ENCODE results near the gene NCK1.
"Not testable (repeated sequence)": the region's sequence is repeated elsewhere in the genome, so short reads cannot be mapped to it uniquely, and the experiment has no call there.

NCK1 gene

GRCh38 chr3:136960838-136961836 is 99.1 kb downstream of the NCK1 start:
- intact Hi-C loops (cut with DNase I) = no loop called here
- DNase-seq = no peak

GRCh38 chr3:136962927-136963326 is 100.9 kb downstream of the NCK1 start:
- intact Hi-C loops (cut with DNase I) = no loop called here

GRCh38 chr3:136969539-136969938 is 107.5 kb downstream of the NCK1 start:
- DNase-seq; intact Hi-C loops (cut with DNase I): not testable (repeated sequence)

More at GRCh38 chr3:136962927-136963326, 100.9 kb downstream of the NCK1 start:
- no peak for DNase-seq

GRCh38 chr3:136973352-136973751 is 111.3 kb downstream of the NCK1 start:
- intact Hi-C loops (cut with DNase I) = no loop called here
- DNase-seq = no peak

- intact Hi-C loops (cut with DNase I) = no loop called here
- no peak for DNase-seq
Observed at GRCh38 chr3:136974670-136975069, 112.7 kb downstream of the NCK1 start.

- no peak for DNase-seq
- intact Hi-C loops (cut with DNase I) = no loop called here
Observed at GRCh38 chr3:136979204-136979603, 117.2 kb downstream of the NCK1 start.

- intact Hi-C loops (cut with DNase I) = no loop called here
- DNase-seq = no peak
Observed at GRCh38 chr3:136979684-136980083, 117.7 kb downstream of the NCK1 start.

- intact Hi-C loops (cut with DNase I) = no loop called here
Observed at GRCh38 chr3:136982033-136982432, 120.0 kb downstream of the NCK1 start.

GRCh38 chr3:136982520-136983138 is 120.6 kb downstream of the NCK1 start:
- no peak for DNase-seq
- intact Hi-C loops (cut with DNase I) = no loop called here

More at GRCh38 chr3:136982033-136982432, 120.0 kb downstream of the NCK1 start:
- DNase-seq = no peak

GRCh38 chr3:136984837-136985236 is 122.8 kb downstream of the NCK1 start:
- intact Hi-C loops (cut with DNase I) = no loop called here
- no peak for DNase-seq

GRCh38 chr3:136987398-136987980 is 125.5 kb downstream of the NCK1 start:
- intact Hi-C loops (cut with DNase I); DNase-seq: not testable (repeated sequence)

GRCh38 chr3:136988651-136989050 is 126.6 kb downstream of the NCK1 start:
- intact Hi-C loops (cut with DNase I) = no loop called here
- DNase-seq = no peak

GRCh38 chr3:136989781-136990524 is 127.9 kb downstream of the NCK1 start:
- no peak for DNase-seq

GRCh38 chr3:136990826-136991225 is 128.8 kb downstream of the NCK1 start:
- intact Hi-C loops (cut with DNase I) = no loop called here
- DNase-seq = no peak

More at GRCh38 chr3:136989781-136990524, 127.9 kb downstream of the NCK1 start:
- intact Hi-C loops (cut with DNase I) = no loop called here

GRCh38 chr3:136992115-136992514 is 130.1 kb downstream of the NCK1 start:
- intact Hi-C loops (cut with DNase I) = no loop called here
- DNase-seq = no peak

- DNase-seq = peak; percentile 13 to 80 (median 56)
- intact Hi-C loops (cut with DNase I) = no loop called here
Observed at GRCh38 chr3:136994772-136995516, 132.9 kb downstream of the NCK1 start.

- no peak for DNase-seq
- intact Hi-C loops (cut with DNase I) = no loop called here
Observed at GRCh38 chr3:136995652-136996051, 133.6 kb downstream of the NCK1 start.

All from head of caudate nucleus (tissue), 42 donors.